H9 (cell line): ENCODE measurements around the gene SLCO4A1. TPM values are rescaled to one million over a fixed set of nuclear protein-coding genes. Genes with fewer than 3 reads are reported as not detected.

Experiments
- DNase-seq: peaks from one replicate; pipeline ENCODE4 v3.0.0-alpha.2; 2017
- H2AFZ ChIP-seq: one replicate; pipeline ENCODE4 v1.6.1; 2013; ENCODE audit warnings: mild to moderate bottlenecking, low read length, control low read depth, moderate library complexity
- H2AK5ac ChIP-seq: 2 replicates; pipeline ENCODE4 v1.6.1; 2013; ENCODE audit warnings: low read length, control low read depth, mixed read lengths; ENCODE audit not compliant: insufficient read length
- H2BK120ac ChIP-seq: one replicate; pipeline ENCODE4 v1.6.1; 2013; ENCODE audit warnings: low read depth, mild to moderate bottlenecking, low read length, control low read depth, inconsistent platforms; ENCODE audit not compliant: poor library complexity, severe bottlenecking
- H2BK12ac ChIP-seq: 2 replicates; pipeline ENCODE4 v1.6.1; 2013; ENCODE audit warnings: low read length, control low read depth, mixed read lengths, low read depth; ENCODE audit not compliant: insufficient read length
- H2BK15ac ChIP-seq: 2 replicates; pipeline ENCODE4 v1.6.1; 2013; ENCODE audit warnings: low read depth, low read length, control low read depth
- H2BK20ac ChIP-seq: one replicate; pipeline ENCODE4 v1.6.1; 2013; ENCODE audit warnings: low read depth, mild to moderate bottlenecking, low read length, control low read depth, inconsistent platforms; ENCODE audit not compliant: poor library complexity, severe bottlenecking
- H2BK5ac ChIP-seq: 2 replicates; pipeline ENCODE4 v1.6.1; 2013; ENCODE audit warnings: low read length, control low read depth, mixed read lengths; ENCODE audit not compliant: insufficient read length
- H3K14ac ChIP-seq: 2 replicates; pipeline ENCODE4 v1.6.1; 2013; ENCODE audit warnings: low read length, control low read depth; ENCODE audit not compliant: insufficient read depth
- H3K18ac ChIP-seq: 2 replicates; pipeline ENCODE4 v1.6.1; 2013; ENCODE audit warnings: low read depth, mild to moderate bottlenecking, mixed read lengths, low read length, control low read depth; ENCODE audit not compliant: insufficient read length
- H3K23ac ChIP-seq: 2 replicates; pipeline ENCODE4 v1.6.1; 2013; ENCODE audit warnings: low read length, control low read depth, mixed read lengths, low read depth; ENCODE audit not compliant: insufficient read length
- H3K23me2 ChIP-seq: 2 replicates; pipeline ENCODE4 v1.6.1; 2013; ENCODE audit warnings: low read depth, mild to moderate bottlenecking, mixed read lengths, low read length, control low read depth; ENCODE audit not compliant: insufficient read length, poor library complexity, severe bottlenecking
- H3K27ac ChIP-seq: 2 replicates; pipeline ENCODE4 v1.5.1; 2013; ENCODE audit warnings: low read length, control low read depth, mixed read lengths, low read depth; ENCODE audit not compliant: insufficient read length
- H3K27me3 ChIP-seq: 2 replicates; pipeline ENCODE4 v1.6.1; 2013; ENCODE audit warnings: low read length, control low read depth, inconsistent platforms; ENCODE audit not compliant: insufficient read depth
- H3K4ac ChIP-seq: 2 replicates; pipeline ENCODE4 v1.6.1; 2013; ENCODE audit warnings: low read depth, mild to moderate bottlenecking, control low read depth, inconsistent platforms, low read length, moderate library complexity
- H3K4me1 ChIP-seq: 2 replicates; pipeline ENCODE4 v1.6.1; 2013; ENCODE audit warnings: low read length, control low read depth, inconsistent platforms; ENCODE audit not compliant: insufficient read depth
- H3K4me2 ChIP-seq: 2 replicates; pipeline ENCODE4 v1.6.1; 2013; ENCODE audit warnings: low read length, control low read depth, mixed read lengths; ENCODE audit not compliant: insufficient read length, insufficient read depth
- H3K56ac ChIP-seq: 2 replicates; pipeline ENCODE4 v1.6.1; 2013; ENCODE audit warnings: low read depth, mild to moderate bottlenecking, mixed read lengths, low read length, control low read depth; ENCODE audit not compliant: insufficient read length
- H3K79me1 ChIP-seq: 2 replicates; pipeline ENCODE4 v1.6.1; 2013; ENCODE audit warnings: low read depth, mild to moderate bottlenecking, moderate library complexity, low read length, control low read depth, inconsistent platforms; ENCODE audit not compliant: insufficient read depth, poor library complexity, severe bottlenecking
- H3K79me2 ChIP-seq: 2 replicates; pipeline ENCODE4 v1.6.1; 2013; ENCODE audit warnings: low read length, control low read depth, inconsistent platforms; ENCODE audit not compliant: insufficient read depth
- H3K9ac ChIP-seq: 2 replicates; pipeline ENCODE4 v1.6.1; 2013; ENCODE audit warnings: low read length, control low read depth, mixed read lengths; ENCODE audit not compliant: insufficient read length; ENCODE audit errors: extremely low read depth
- H3K9me3 ChIP-seq: one replicate; pipeline ENCODE4 v1.6.1; 2013; ENCODE audit warnings: low read depth, low read length, inconsistent platforms; ENCODE audit not compliant: control insufficient read depth
- H3T11ph ChIP-seq: one replicate; pipeline ENCODE4 v1.6.1; 2013; ENCODE audit warnings: mild to moderate bottlenecking, low read length, control low read depth, inconsistent platforms
- H4K20me1 ChIP-seq: one replicate; pipeline ENCODE4 v1.6.1; 2013; ENCODE audit not compliant: control insufficient read depth, insufficient read length, insufficient read depth
- H4K5ac ChIP-seq: 2 replicates; pipeline ENCODE4 v1.6.1; 2013; ENCODE audit warnings: low read depth, mild to moderate bottlenecking, mixed read lengths, low read length, control low read depth; ENCODE audit not compliant: insufficient read length
- H4K8ac ChIP-seq: replicated peaks from 2 replicates; pipeline ENCODE4 v1.6.1; 2013; ENCODE audit warnings: low read length, control low read depth, mixed read lengths, low read depth; ENCODE audit not compliant: insufficient read length
- H4K91ac ChIP-seq: 2 replicates; pipeline ENCODE4 v1.6.1; 2013; ENCODE audit warnings: low read depth, mild to moderate bottlenecking, moderate library complexity, mixed read lengths, low read length, control low read depth; ENCODE audit not compliant: insufficient read length
- H3K27ac Mint-ChIP-seq, 3 experiments: 2 replicates in 2 of 3; 3 replicates in 1 of 3; pipeline ENCODE4 v1.8.0; 2020 to 2021; ENCODE audit warnings: mixed read lengths in 3 of 3, mild to moderate bottlenecking in 1 of 3, moderate library complexity in 1 of 3
- H3K27me3 Mint-ChIP-seq: 2 replicates; pipeline ENCODE4 v1.8.0; 2021; ENCODE audit warnings: low read depth, mild to moderate bottlenecking, moderate library complexity, mixed read lengths
- H3K36me3 Mint-ChIP-seq, 3 experiments: 2 replicates in 2 of 3; 3 replicates in 1 of 3; pipeline ENCODE4 v1.8.0; 2020 to 2021; ENCODE audit warnings: low read depth in 3 of 3, mixed read lengths in 3 of 3; ENCODE audit not compliant: insufficient read depth in 1 of 3
- H3K4me1 Mint-ChIP-seq, 2 experiments: 2 replicates each; pipeline ENCODE4 v1.8.0; 2020; ENCODE audit warnings: mixed read lengths in 2 of 2
- H3K4me3 Mint-ChIP-seq, 2 experiments: 2 replicates in 1 of 2; 3 replicates in 1 of 2; pipeline ENCODE4 v1.8.0; 2020 to 2021; ENCODE audit warnings: mild to moderate bottlenecking in 2 of 2, mixed read lengths in 2 of 2, moderate library complexity in 1 of 2
- H3K9me3 Mint-ChIP-seq, 2 experiments: 2 replicates in 1 of 2; 3 replicates in 1 of 2; pipeline ENCODE4 v1.8.0; 2020; ENCODE audit warnings: mild to moderate bottlenecking in 2 of 2, mixed read lengths in 2 of 2, moderate library complexity in 1 of 2
- CTCF ChIP-seq: fragments of 200-600 bp; sonication (generic); conservative IDR thresholded peaks from 3 replicates; pipeline ENCODE4 v1.8.0; 2021; ENCODE audit warnings: antibody characterized with exemption, mild to moderate bottlenecking
- WGBS: extraction: QIAGEN DNeasy Blood & Tissue Kit; methylation state at CpG from one replicate; pipeline ENCODE4 v1.1.7; 2013; ENCODE audit warnings: missing lambda C conversion rate, low lambda C conversion rate, mixed read lengths; ENCODE audit not compliant: insufficient read length; ENCODE audit errors: extremely low coverage; 5-methylcytosine and 5-hydroxymethylcytosine counted together
- total RNA-seq: library from RNA; stranded (reverse); gene quantifications from 2 replicates; pipeline ENCODE4 v1.2.1, GENCODE V29; 2021

The SLCO4A1 gene
- total RNA-seq, 1 experiment from 2014 or later: 9.4 TPM

- H3K18ac ChIP-seq: no peak overlapping the region
- no peak for TF ChIP-seq CTCF
- no peak overlapping the region for H3K4ac ChIP-seq
- H2AFZ ChIP-seq: no peak overlapping the region
- no peak overlapping the region for H2AK5ac ChIP-seq
- Mint-ChIP-seq H3K27me3 (peaks cover 46% of the 10 kb centered on the region), H3K4me3 (no peak overlapping the region), H3K4me1 (peaks cover 5 to 12% of the 10 kb centered on the region in 2 experiments), H3K27ac (no peak overlapping the region), H3K36me3 (no peaks in the 10 kb centered on the region), H3K9me3 (no peaks in the 10 kb centered on the region)
- peaks cover 9% of the 10 kb centered on the region for H3K23me2 ChIP-seq
- no peaks in the 10 kb centered on the region; the same call in 1 of the 2 replicates for H3K27me3 ChIP-seq
- no peak overlapping the region for H3K23ac ChIP-seq
- H3K27ac ChIP-seq: no peak overlapping the region
- H3K4me2 ChIP-seq: no peak overlapping the region
- WGBS: no CpG with 5 or more reads among the region's 5 CpGs
- no peak overlapping the region for H2BK20ac ChIP-seq
- no peak overlapping the region for H3T11ph ChIP-seq
- no peaks in the 10 kb centered on the region for H3K79me2 ChIP-seq
- H2BK120ac ChIP-seq: no peak overlapping the region
- no peak overlapping the region for H3K14ac ChIP-seq
- no peak overlapping the region for H3K9ac ChIP-seq
- H3K79me1 ChIP-seq: no peaks in the 10 kb centered on the region
- no peak overlapping the region for H2BK15ac ChIP-seq
- no peak overlapping the region for H4K8ac ChIP-seq
- no peak overlapping the region for H3K56ac ChIP-seq
- no peaks in the 10 kb centered on the region for H3K4me1 ChIP-seq
- H4K91ac ChIP-seq: no peak overlapping the region
- no peak overlapping the region for H2BK5ac ChIP-seq
- H4K5ac ChIP-seq: no peak overlapping the region
- H4K20me1 ChIP-seq: no peaks in the 10 kb centered on the region
- DNase-seq: no peak
- no peaks in the 10 kb centered on the region for H3K9me3 ChIP-seq
- no peak overlapping the region for H2BK12ac ChIP-seq
Observed at GRCh38 chr20:62703853-62704228, 61.5 kb downstream of the SLCO4A1 start.
